22Rv1 (cell line): ENCODE results near the gene CELF2.

Experiments used
- ZFX ChIP-seq: fragments of 450-650 bp; IDR thresholded peaks from 2 replicates; pipeline ENCODE4 v1.6.1; 2017; ENCODE audit warnings: antibody characterized with exemption, borderline replicate concordance
- TF ChIP-seq, protein P1 (sequence below): fragments of 450-650 bp; IDR thresholded peaks from 2 replicates; pipeline ENCODE4 v1.5.1; 2017; ENCODE audit warnings: mild to moderate bottlenecking

- TF ChIP-seq, protein P1, sequence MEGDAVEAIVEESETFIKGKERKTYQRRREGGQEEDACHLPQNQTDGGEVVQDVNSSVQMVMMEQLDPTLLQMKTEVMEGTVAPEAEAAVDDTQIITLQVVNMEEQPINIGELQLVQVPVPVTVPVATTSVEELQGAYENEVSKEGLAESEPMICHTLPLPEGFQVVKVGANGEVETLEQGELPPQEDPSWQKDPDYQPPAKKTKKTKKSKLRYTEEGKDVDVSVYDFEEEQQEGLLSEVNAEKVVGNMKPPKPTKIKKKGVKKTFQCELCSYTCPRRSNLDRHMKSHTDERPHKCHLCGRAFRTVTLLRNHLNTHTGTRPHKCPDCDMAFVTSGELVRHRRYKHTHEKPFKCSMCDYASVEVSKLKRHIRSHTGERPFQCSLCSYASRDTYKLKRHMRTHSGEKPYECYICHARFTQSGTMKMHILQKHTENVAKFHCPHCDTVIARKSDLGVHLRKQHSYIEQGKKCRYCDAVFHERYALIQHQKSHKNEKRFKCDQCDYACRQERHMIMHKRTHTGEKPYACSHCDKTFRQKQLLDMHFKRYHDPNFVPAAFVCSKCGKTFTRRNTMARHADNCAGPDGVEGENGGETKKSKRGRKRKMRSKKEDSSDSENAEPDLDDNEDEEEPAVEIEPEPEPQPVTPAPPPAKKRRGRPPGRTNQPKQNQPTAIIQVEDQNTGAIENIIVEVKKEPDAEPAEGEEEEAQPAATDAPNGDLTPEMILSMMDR, result no peak
- TF ChIP-seq ZFX, result no peak
Observed at GRCh38 chr10:11223081-11223480, 205.4 kb downstream of the CELF2 start.
